Ishikawa (cell line): ENCODE results near the gene KRTAP10-7.

Experiments
- CEBPB ChIP-seq: IDR thresholded peaks from 2 replicates; pipeline ENCODE4 v1.6.1; 2012
- CREB1 ChIP-seq: IDR thresholded peaks from 2 replicates; pipeline ENCODE4 v1.6.1; 2012; ENCODE audit warnings: low read depth
- EGR1 ChIP-seq: IDR thresholded peaks from 2 replicates; pipeline ENCODE4 v1.6.1; 2012
- EP300 ChIP-seq: IDR thresholded peaks from 2 replicates; pipeline ENCODE4 v1.6.1; 2012; ENCODE audit warnings: borderline replicate concordance
- FOXM1 ChIP-seq: IDR thresholded peaks from 2 replicates; pipeline ENCODE4 v1.6.1; 2012; ENCODE audit warnings: low read depth, borderline replicate concordance
- NFIC ChIP-seq: IDR thresholded peaks from 2 replicates; pipeline ENCODE4 v1.6.1; 2012
- RAD21 ChIP-seq: IDR thresholded peaks from 2 replicates; pipeline ENCODE4 v1.6.1; 2012; ENCODE audit warnings: low read depth
- TAF1 ChIP-seq: IDR thresholded peaks from 2 replicates; pipeline ENCODE4 v1.6.1; 2012; ENCODE audit warnings: low read depth, mild to moderate bottlenecking
- TCF12 ChIP-seq: IDR thresholded peaks from 2 replicates; pipeline ENCODE4 v1.6.1; 2012; ENCODE audit warnings: low read depth
- TEAD4 ChIP-seq: IDR thresholded peaks from 2 replicates; pipeline ENCODE4 v1.6.1; 2012
- YY1 ChIP-seq: IDR thresholded peaks from 2 replicates; pipeline ENCODE4 v1.6.1; 2012; ENCODE audit warnings: low read depth
- ZBTB7A ChIP-seq: IDR thresholded peaks from 2 replicates; pipeline ENCODE4 v1.6.1; 2012; ENCODE audit warnings: low read depth
- TF ChIP-seq, protein P1 (sequence below): IDR thresholded peaks from 2 replicates; pipeline ENCODE4 v1.6.1; 2012
- TF ChIP-seq, protein P2 (sequence below): IDR thresholded peaks from 2 replicates; pipeline ENCODE4 v1.6.1; 2012
- TF ChIP-seq, protein P3 (sequence below): IDR thresholded peaks from 2 replicates; pipeline ENCODE4 v1.6.1; 2012; ENCODE audit warnings: low read depth, mild to moderate bottlenecking

Gene KRTAP10-7, protein sequence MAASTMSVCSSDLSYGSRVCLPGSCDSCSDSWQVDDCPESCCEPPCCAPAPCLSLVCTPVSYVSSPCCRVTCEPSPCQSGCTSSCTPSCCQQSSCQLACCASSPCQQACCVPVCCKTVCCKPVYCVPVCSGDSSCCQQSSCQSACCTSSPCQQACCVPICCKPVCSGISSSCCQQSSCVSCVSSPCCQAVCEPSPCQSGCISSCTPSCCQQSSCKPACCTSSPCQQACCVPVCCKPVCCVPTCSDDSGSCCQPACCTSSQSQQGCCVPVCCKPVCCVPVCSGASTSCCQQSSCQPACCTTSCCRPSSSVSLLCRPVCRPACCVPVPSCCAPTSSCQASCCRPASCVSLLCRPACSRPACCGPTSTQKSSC

DNA sequence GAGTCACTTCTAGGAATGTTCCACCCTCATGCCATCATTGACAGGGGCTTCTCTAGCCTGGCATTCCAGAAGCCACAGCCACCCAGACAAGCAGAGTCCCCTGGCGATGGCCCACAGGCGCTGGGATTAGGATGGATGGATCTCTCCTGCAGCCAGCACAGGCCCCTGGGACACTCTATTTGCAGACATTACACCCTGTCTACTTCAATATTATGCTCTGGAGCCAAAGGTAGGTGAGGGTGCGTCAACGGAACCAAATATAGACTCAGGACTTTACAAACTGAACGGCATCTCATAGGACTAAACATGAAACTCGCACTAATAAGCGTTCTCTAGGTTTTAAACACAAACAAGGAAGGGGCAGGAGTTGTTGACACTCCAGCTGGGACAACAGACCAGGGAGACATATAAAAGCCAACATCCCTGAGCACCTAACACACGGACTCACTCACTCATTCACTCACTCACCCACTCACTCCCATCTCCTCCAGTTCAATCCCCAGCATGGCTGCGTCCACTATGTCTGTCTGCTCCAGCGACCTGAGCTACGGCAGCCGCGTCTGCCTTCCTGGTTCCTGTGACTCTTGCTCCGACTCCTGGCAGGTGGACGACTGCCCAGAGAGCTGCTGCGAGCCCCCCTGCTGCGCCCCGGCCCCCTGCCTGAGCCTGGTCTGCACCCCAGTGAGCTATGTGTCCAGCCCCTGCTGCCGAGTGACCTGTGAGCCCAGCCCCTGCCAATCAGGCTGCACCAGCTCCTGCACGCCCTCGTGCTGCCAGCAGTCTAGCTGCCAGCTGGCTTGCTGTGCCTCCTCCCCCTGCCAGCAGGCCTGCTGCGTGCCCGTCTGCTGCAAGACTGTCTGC, at the start of gene KRTAP10-7:
Gene KRTAP10-7, plus strand, starts transcription at position 480 of the 861 bp plus-strand sequence. Its CDS starts 25 bp downstream, at position 505.
- TF ChIP-seq NFIC, result peak; percentile 56; the same call in 1 of the 2 replicates

DNA sequence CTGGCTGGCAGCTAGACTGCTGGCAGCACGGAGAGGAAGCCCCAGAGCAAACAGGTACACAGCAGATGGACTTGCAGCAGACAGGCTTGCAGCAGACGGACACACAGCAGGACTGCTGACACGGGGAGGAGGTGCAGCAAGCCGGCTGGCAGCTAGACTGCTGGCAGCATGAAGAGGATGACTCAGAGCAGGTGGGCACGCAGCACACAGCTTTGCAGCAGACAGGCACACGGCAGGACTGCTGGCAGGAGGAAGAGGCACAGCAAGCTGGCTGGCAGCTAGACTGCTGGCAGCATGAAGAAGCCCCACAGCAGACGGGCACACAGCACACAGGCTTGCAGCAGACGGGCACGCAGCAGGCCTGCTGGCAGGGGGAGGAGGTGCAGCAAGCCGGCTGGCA, 49.6 kb upstream of the KRTAP10-7 start:
- no peak for TF ChIP-seq TEAD4
- TF ChIP-seq, protein P1, sequence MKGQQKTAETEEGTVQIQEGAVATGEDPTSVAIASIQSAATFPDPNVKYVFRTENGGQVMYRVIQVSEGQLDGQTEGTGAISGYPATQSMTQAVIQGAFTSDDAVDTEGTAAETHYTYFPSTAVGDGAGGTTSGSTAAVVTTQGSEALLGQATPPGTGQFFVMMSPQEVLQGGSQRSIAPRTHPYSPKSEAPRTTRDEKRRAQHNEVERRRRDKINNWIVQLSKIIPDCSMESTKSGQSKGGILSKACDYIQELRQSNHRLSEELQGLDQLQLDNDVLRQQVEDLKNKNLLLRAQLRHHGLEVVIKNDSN, result no peak
- no peak for TF ChIP-seq TCF12
- no peak for TF ChIP-seq NFIC
- TF ChIP-seq, protein P2, sequence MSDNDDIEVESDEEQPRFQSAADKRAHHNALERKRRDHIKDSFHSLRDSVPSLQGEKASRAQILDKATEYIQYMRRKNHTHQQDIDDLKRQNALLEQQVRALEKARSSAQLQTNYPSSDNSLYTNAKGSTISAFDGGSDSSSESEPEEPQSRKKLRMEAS, result no peak
- TF ChIP-seq EP300, result no peak
- no peak for TF ChIP-seq FOXM1
- no peak for TF ChIP-seq CEBPB
- TF ChIP-seq TAF1, result no peak

DNA sequence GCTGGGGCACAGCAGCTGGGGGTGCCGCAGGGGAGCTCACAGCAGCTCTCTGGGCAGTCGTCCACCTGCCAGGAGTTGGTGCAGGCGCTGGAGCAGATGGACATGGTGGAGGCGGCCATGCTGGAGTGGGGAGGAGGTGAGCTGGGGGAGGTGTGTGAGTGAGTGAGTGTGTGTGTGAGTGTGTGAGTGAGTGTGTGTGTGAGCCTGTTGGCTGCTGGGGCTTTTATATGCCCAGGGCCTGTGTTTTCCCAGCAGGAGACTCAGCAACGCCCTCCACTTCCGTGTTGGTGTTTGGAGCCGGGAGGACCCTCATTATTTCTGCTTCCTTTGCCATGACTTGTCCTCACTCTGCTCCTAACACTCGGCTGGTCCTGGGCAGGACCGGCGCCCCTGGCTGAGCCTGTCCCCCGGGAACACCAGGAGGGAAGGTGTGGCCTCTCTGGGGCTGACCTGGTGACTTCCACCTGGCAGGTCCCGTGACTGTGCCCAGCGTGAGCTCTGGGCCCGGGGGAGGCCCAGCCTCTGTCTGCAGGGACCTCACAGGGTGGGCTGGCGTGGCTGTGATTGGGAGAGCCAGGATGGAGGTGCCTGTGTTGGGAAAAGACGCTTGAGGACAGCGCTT, 48.9 kb upstream of the KRTAP10-7 start, which contains the start of gene KRTAP10-2:
Gene KRTAP10-2, minus strand, starts transcription at position 166 of the 622 bp plus-strand sequence. Its CDS starts 47 bp downstream, at position 119.
- TF ChIP-seq, protein P1, result peak; percentile 60; the same call in 1 of the 2 replicates
- no peak for TF ChIP-seq YY1

DNA sequence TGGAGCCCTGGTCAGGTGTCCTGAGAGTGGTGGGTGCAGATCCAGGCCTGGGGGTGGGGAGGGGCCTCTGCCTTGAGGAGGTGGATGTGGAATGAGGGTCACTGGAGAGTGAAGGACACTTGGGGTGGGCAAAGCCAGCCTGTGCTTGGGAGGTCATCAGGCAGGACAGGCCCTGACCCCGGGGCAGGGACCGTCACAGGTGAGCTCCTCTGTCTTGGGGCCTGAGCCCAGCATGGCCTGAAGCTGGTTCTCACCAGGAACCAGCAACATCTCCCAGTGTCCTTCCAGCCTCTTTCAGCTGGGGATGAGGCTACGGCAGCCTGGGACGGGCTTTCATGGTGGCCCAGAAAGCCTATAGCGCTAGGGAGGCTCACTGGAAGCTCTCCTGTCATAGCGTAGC, 48.3 kb upstream of the KRTAP10-7 start:
- TF ChIP-seq YY1, result no peak
- TF ChIP-seq, protein P1, result no peak
- TF ChIP-seq TCF12, result no peak
- no peak for TF ChIP-seq EP300

DNA sequence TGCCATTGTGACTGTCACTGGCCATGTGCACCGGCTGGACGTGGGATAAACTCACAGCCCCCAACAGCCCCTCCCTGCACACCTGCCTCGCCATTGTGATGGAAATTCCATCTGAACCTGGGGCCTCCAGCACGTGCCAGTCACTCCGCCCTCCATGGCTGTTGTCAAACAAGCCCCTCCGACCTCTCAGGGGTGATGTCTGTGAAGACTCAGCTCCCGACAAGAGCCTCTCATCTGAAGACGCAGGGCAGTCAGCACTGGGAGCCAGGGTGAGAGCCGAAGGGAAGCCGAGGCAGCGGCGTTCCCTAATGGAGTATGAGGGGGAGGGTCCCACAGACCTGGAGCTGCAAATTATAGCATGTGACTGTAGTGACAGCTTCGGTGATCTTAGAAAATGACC, 47.7 kb upstream of the KRTAP10-7 start:
- TF ChIP-seq FOXM1 (no peak), CREB1 (no peak), YY1 (no peak), TCF12 (no peak), TAF1 (no peak), CEBPB (no peak), ZBTB7A (no peak), EGR1 (no peak), TEAD4 (no peak), RAD21 (no peak)
- TF ChIP-seq, protein P1, result no peak
- TF ChIP-seq, protein P2, result no peak
- TF ChIP-seq, protein P3, sequence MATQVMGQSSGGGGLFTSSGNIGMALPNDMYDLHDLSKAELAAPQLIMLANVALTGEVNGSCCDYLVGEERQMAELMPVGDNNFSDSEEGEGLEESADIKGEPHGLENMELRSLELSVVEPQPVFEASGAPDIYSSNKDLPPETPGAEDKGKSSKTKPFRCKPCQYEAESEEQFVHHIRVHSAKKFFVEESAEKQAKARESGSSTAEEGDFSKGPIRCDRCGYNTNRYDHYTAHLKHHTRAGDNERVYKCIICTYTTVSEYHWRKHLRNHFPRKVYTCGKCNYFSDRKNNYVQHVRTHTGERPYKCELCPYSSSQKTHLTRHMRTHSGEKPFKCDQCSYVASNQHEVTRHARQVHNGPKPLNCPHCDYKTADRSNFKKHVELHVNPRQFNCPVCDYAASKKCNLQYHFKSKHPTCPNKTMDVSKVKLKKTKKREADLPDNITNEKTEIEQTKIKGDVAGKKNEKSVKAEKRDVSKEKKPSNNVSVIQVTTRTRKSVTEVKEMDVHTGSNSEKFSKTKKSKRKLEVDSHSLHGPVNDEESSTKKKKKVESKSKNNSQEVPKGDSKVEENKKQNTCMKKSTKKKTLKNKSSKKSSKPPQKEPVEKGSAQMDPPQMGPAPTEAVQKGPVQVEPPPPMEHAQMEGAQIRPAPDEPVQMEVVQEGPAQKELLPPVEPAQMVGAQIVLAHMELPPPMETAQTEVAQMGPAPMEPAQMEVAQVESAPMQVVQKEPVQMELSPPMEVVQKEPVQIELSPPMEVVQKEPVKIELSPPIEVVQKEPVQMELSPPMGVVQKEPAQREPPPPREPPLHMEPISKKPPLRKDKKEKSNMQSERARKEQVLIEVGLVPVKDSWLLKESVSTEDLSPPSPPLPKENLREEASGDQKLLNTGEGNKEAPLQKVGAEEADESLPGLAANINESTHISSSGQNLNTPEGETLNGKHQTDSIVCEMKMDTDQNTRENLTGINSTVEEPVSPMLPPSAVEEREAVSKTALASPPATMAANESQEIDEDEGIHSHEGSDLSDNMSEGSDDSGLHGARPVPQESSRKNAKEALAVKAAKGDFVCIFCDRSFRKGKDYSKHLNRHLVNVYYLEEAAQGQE, result no peak

DNA sequence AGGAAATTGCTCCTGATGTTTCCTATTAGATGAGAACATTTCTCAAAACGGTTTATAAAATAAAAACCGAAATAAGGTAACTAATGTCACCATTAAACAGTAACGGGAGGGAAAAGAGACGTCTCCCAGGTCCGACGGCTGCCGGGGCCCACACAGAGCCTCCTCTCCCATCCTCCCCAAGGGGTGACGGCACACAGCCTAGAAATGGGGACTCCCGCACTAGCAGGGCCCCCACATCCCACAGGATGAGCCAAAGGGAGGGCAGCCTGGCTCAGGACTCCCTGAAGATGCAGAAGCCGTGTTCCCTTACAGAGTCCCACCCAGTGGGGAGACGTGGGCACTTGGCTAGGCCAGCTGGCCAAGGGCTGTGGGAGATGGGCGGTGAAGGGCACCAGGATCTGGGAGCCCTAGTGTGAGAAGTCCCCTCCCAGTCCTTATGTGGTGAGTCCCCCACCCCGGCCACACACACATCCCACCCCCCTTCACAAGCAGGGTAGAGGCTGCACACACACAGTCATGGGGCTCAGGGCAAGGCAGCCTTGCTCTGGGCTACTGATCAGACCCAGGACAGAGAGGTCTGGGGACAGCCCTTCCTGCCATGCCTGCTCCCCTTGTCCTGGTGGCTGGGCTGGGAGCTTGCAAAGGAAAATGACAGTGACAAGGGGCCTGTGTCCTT, 45.1 kb upstream of the KRTAP10-7 start:
- TF ChIP-seq EP300 (no peak), YY1 (no peak)
- TF ChIP-seq, protein P3, result no peak
